Hepatocyte (in vitro differentiated cells): ENCODE data around the gene XXYLT1.

Experiments used
- EZH2 ChIP-seq: fragments of 200-600 bp; sonication (generic); IDR thresholded peaks from 2 replicates; pipeline ENCODE4 v1.6.1; 2016; ENCODE audit warnings: antibody characterized with exemption, mild to moderate bottlenecking, borderline replicate concordance
- EZH2phosphoT487 ChIP-seq: fragments of 200-600 bp; sonication (generic); IDR thresholded peaks from one replicate; pipeline ENCODE4 v1.6.1; 2018; ENCODE audit warnings: antibody characterized with exemption, mild to moderate bottlenecking, low read depth, moderate library complexity; ENCODE audit not compliant: unreplicated experiment, severe bottlenecking
- TF ChIP-seq, protein P1 (sequence below): fragments of 200-600 bp; sonication (generic); IDR thresholded peaks from 2 replicates; pipeline ENCODE4 v1.5.1; 2016; ENCODE audit warnings: antibody characterized with exemption, mild to moderate bottlenecking; ENCODE audit not compliant: poor library complexity

DNA sequence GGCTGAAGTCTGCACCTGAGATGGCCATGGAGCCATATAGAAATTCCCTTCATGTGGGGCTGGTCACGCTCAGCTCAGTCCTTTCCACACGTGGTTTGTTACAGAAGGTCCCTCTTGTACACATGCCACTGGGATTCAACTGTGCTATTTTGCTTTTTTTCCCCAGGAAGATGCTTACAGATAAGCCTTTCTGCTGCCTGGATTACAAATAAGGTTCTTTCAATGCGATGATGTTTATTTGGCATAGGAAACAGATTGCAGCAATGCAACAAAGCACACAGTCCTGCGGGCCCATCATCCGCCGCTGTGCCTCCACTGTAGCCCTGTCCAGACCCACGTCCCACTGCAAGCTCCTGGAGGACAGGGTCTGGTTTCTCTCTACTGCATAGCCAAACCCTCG, 124.8 kb downstream of the XXYLT1 start:
- TF ChIP-seq, protein P1, sequence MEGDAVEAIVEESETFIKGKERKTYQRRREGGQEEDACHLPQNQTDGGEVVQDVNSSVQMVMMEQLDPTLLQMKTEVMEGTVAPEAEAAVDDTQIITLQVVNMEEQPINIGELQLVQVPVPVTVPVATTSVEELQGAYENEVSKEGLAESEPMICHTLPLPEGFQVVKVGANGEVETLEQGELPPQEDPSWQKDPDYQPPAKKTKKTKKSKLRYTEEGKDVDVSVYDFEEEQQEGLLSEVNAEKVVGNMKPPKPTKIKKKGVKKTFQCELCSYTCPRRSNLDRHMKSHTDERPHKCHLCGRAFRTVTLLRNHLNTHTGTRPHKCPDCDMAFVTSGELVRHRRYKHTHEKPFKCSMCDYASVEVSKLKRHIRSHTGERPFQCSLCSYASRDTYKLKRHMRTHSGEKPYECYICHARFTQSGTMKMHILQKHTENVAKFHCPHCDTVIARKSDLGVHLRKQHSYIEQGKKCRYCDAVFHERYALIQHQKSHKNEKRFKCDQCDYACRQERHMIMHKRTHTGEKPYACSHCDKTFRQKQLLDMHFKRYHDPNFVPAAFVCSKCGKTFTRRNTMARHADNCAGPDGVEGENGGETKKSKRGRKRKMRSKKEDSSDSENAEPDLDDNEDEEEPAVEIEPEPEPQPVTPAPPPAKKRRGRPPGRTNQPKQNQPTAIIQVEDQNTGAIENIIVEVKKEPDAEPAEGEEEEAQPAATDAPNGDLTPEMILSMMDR: no peak
- TF ChIP-seq EZH2 (no peak), EZH2phosphoT487 (no peak)
